HEK293 (cell line): ENCODE measurements around the gene LRPPRC.

ENCODE experiments used
- CTCF ChIA-PET: fragments of 350-600 bp; formaldehyde crosslinking; extraction: SDS; loops from one replicate; lab custom pipeline; 2021; ENCODE audit warnings: antibody characterized with exemption; lab: Yijun Ruan, JAX
- POLR2A ChIA-PET: fragments of 300-600 bp; formaldehyde crosslinking; extraction: SDS; loops from one replicate; lab custom pipeline; 2020; ENCODE audit warnings: antibody characterized with exemption, inconsistent platforms; lab: Yijun Ruan, JAX
- H3K27ac ChIP-seq: fragments of 200-500 bp; sonication (Bioruptor generic); 2 replicates; pipeline ENCODE4 v1.5.1; 2014; ENCODE audit warnings: low read depth, low read length, control low read depth, inconsistent platforms; ENCODE audit errors: extremely low read depth
- H3K36me3 ChIP-seq, 2 experiments: fragments of 200-500 bp in 1 of 2; sonication (Bioruptor generic) in 1 of 2; 1 replicate in 1 of 2; 2 replicates in 1 of 2; pipeline ENCODE4 v1.5.1; 2014 to 2017; ENCODE audit warnings: inconsistent platforms in 2 of 2, low read length in 2 of 2; ENCODE audit not compliant: control insufficient read depth in 2 of 2, insufficient read depth in 1 of 2
- H3K4me1 ChIP-seq: fragments of 200-500 bp; sonication (Bioruptor generic); 2 replicates; pipeline ENCODE4 v1.5.1; 2014; ENCODE audit warnings: mild to moderate bottlenecking, low read length, inconsistent platforms; ENCODE audit not compliant: control insufficient read depth, insufficient read depth
- H3K4me3 ChIP-seq: 2 replicates; pipeline ENCODE4 v1.5.1; 2011; ENCODE audit warnings: low read depth, mild to moderate bottlenecking, control low read depth, low read length, moderate library complexity
- H3K9me3 ChIP-seq: fragments of 200-500 bp; sonication (Bioruptor generic); 2 replicates; pipeline ENCODE4 v1.5.1; 2014; ENCODE audit warnings: low read depth, low read length, inconsistent platforms; ENCODE audit not compliant: control insufficient read depth, insufficient read depth
- IKZF3 ChIP-seq: fragments of 450-650 bp; IDR thresholded peaks from 2 replicates; pipeline ENCODE4 v1.5.0; 2018; ENCODE audit warnings: missing biosample characterization, mild to moderate bottlenecking, missing genetic modification characterization, moderate library complexity
- KLF16 ChIP-seq: fragments of 450-650 bp; formaldehyde crosslinking; IDR thresholded peaks from 2 replicates; pipeline ENCODE4 v1.5.1; 2017; ENCODE audit warnings: missing biosample characterization, missing genetic modification characterization
- OVOL3 ChIP-seq: fragments of 450-650 bp; formaldehyde crosslinking; IDR thresholded peaks from 2 replicates; pipeline ENCODE4 v1.5.1; 2016; ENCODE audit warnings: missing biosample characterization, missing genetic modification characterization
- RBAK ChIP-seq: fragments of 450-650 bp; formaldehyde crosslinking; IDR thresholded peaks from 2 replicates; pipeline ENCODE4 v1.5.1; 2016; ENCODE audit warnings: missing biosample characterization, missing genetic modification characterization
- ZIC2 ChIP-seq: fragments of 450-650 bp; formaldehyde crosslinking; IDR thresholded peaks from 2 replicates; pipeline ENCODE4 v1.5.1; 2016; ENCODE audit warnings: missing biosample characterization, missing genetic modification characterization
- ZNF132 ChIP-seq: fragments of 450-650 bp; formaldehyde crosslinking; IDR thresholded peaks from 2 replicates; pipeline ENCODE4 v1.5.1; 2017; ENCODE audit warnings: missing biosample characterization, missing genetic modification characterization, borderline replicate concordance
- ZNF16 ChIP-seq: fragments of 450-650 bp; formaldehyde crosslinking; IDR thresholded peaks from 2 replicates; pipeline ENCODE4 v1.5.1; 2016; ENCODE audit warnings: low read depth, missing biosample characterization, missing genetic modification characterization
- ZNF211 ChIP-seq: fragments of 450-650 bp; formaldehyde crosslinking; IDR thresholded peaks from 2 replicates; pipeline ENCODE4 v1.5.1; 2016; ENCODE audit warnings: low read depth, missing biosample characterization, missing genetic modification characterization
- ZNF24 ChIP-seq: fragments of 450-650 bp; formaldehyde crosslinking; IDR thresholded peaks from 2 replicates; pipeline ENCODE4 v1.5.1; 2016; ENCODE audit warnings: missing biosample characterization, missing genetic modification characterization
- ZNF366 ChIP-seq: fragments of 450-650 bp; formaldehyde crosslinking; conservative IDR thresholded peaks from 2 replicates; pipeline ENCODE4 v1.5.1; 2016; ENCODE audit warnings: missing biosample characterization, missing genetic modification characterization
- ZNF37A ChIP-seq: fragments of 450-650 bp; IDR thresholded peaks from 2 replicates; pipeline ENCODE4 v1.5.1; 2018; ENCODE audit warnings: missing biosample characterization, missing genetic modification characterization
- ZNF404 ChIP-seq: fragments of 450-650 bp; formaldehyde crosslinking; IDR thresholded peaks from 2 replicates; pipeline ENCODE4 v1.5.1; 2017; ENCODE audit warnings: missing biosample characterization, missing genetic modification characterization
- ZNF423 ChIP-seq: fragments of 450-650 bp; formaldehyde crosslinking; IDR thresholded peaks from 2 replicates; pipeline ENCODE4 v1.5.1; 2016; ENCODE audit warnings: missing biosample characterization, missing genetic modification characterization
- ZNF510 ChIP-seq: fragments of 450-650 bp; formaldehyde crosslinking; IDR thresholded peaks from 2 replicates; pipeline ENCODE4 v1.5.1; 2018; ENCODE audit warnings: mild to moderate bottlenecking, missing genetic modification characterization, missing biosample characterization; ENCODE audit not compliant: insufficient replicate concordance
- ZNF529 ChIP-seq: fragments of 450-650 bp; formaldehyde crosslinking; IDR thresholded peaks from 2 replicates; pipeline ENCODE4 v1.5.1; 2017; ENCODE audit warnings: missing genetic modification characterization, missing biosample characterization; ENCODE audit not compliant: insufficient replicate concordance
- ZNF560 ChIP-seq: fragments of 450-650 bp; formaldehyde crosslinking; IDR thresholded peaks from 2 replicates; pipeline ENCODE4 v1.5.1; 2017; ENCODE audit warnings: missing biosample characterization, missing genetic modification characterization, borderline replicate concordance
- ZNF670 ChIP-seq: fragments of 450-650 bp; formaldehyde crosslinking; IDR thresholded peaks from 2 replicates; pipeline ENCODE4 v1.5.1; 2016; ENCODE audit warnings: missing biosample characterization, missing genetic modification characterization, low read depth
- ZNF830 ChIP-seq: fragments of 450-650 bp; IDR thresholded peaks from 2 replicates; pipeline ENCODE4 v1.5.0; 2018; ENCODE audit warnings: missing biosample characterization, missing genetic modification characterization, low read depth, mild to moderate bottlenecking, moderate library complexity
- ZNF843 ChIP-seq: fragments of 450-650 bp; formaldehyde crosslinking; IDR thresholded peaks from 2 replicates; pipeline ENCODE4 v1.5.1; 2016; ENCODE audit warnings: missing biosample characterization, missing genetic modification characterization
- ZSCAN16 ChIP-seq: fragments of 450-650 bp; formaldehyde crosslinking; IDR thresholded peaks from 2 replicates; pipeline ENCODE4 v1.5.1; 2016; ENCODE audit warnings: missing biosample characterization, missing genetic modification characterization
- ZSCAN23 ChIP-seq: fragments of 450-650 bp; formaldehyde crosslinking; IDR thresholded peaks from 2 replicates; pipeline ENCODE4 v1.5.1; 2016; ENCODE audit warnings: missing biosample characterization, missing genetic modification characterization
- TF ChIP-seq, protein P1 (sequence below): fragments of 450-650 bp; formaldehyde crosslinking; IDR thresholded peaks from 2 replicates; pipeline ENCODE4 v1.5.1; 2017; ENCODE audit warnings: missing biosample characterization, missing genetic modification characterization
- TF ChIP-seq, protein P2 (sequence below): fragments of 450-650 bp; formaldehyde crosslinking; IDR thresholded peaks from 2 replicates; pipeline ENCODE4 v1.5.1; 2017; ENCODE audit warnings: missing biosample characterization, mild to moderate bottlenecking, missing genetic modification characterization, moderate library complexity
- TF ChIP-seq, protein P3 (sequence below): fragments of 450-650 bp; formaldehyde crosslinking; IDR thresholded peaks from 2 replicates; pipeline ENCODE4 v1.5.1; 2016; ENCODE audit warnings: missing biosample characterization, missing genetic modification characterization
- TF ChIP-seq, protein P4 (sequence below): fragments of 450-650 bp; formaldehyde crosslinking; IDR thresholded peaks from 2 replicates; pipeline ENCODE4 v1.5.1; 2016; ENCODE audit warnings: missing biosample characterization, missing genetic modification characterization

The LRPPRC gene

DNA sequence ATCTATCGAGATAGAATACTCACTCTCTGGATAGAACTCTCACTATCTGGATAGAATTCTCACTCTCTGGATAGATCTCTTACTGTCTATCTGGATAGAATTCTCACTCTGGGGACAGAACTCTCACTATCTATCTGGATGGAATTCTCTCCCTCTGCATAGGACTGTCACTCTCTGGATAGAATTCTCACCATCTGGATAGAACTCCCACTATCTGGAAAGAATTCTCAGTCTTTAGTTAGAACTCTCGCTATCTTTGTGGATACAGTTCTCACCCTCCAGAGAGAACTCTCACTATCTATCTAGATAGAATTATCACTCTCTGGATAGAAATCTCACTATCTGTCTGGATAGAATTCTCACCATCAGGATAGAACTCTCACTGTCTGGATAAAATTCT lies 140.5 kb downstream of the LRPPRC start (continued):
- TF ChIP-seq, protein P1, sequence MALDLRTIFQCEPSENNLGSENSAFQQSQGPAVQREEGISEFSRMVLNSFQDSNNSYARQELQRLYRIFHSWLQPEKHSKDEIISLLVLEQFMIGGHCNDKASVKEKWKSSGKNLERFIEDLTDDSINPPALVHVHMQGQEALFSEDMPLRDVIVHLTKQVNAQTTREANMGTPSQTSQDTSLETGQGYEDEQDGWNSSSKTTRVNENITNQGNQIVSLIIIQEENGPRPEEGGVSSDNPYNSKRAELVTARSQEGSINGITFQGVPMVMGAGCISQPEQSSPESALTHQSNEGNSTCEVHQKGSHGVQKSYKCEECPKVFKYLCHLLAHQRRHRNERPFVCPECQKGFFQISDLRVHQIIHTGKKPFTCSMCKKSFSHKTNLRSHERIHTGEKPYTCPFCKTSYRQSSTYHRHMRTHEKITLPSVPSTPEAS (tag by site-specific recombination), result no peak
- TF ChIP-seq IKZF3 (tag by site-specific recombination) (no peak), ZNF830 (tag by site-specific recombination) (no peak), ZNF529 (tag by site-specific recombination) (no peak)

DNA sequence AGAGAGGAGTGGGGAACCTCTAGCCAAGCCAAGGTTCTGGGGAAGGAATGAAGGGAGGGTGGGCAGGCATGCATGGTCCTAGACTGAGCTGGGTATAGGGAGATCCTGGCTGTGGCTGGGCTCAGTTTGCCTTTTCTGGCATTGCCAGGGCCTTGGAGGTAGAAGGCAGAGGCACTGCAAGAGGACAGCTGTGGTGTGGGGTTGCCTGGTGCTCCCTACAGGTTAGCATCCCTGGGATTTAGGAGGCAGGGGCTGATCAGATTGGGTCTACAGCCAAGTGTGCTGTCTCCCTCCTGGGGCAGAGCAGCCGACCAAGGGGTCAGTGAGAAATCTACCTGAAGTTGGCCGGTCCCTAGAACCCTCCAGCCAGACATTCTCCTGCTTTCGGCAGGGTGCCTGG lies 141.1 kb downstream of the LRPPRC start:
- TF ChIP-seq ZNF132 (tag by site-specific recombination) (no peak), ZNF24 (no peak), RBAK (tag by site-specific recombination) (no peak), ZIC2 (tag by site-specific recombination) (no peak), KLF16 (tag by site-specific recombination) (no peak), ZNF366 (no peak), ZNF404 (tag by site-specific recombination) (no peak), ZNF423 (tag by site-specific recombination) (no peak), ZNF37A (tag by site-specific recombination) (no peak), ZNF843 (tag by site-specific recombination) (no peak), ZSCAN16 (tag by site-specific recombination) (no peak), ZNF510 (tag by site-specific recombination) (no peak)
- TF ChIP-seq, protein P1 (tag by site-specific recombination), result no peak
- no peaks in the 10 kb centered on the region for H3K4me1 ChIP-seq
- CTCF ChIA-PET, result no interaction called here
- H3K36me3 ChIP-seq, result no peaks in the 10 kb centered on the region
- POLR2A ChIA-PET, result no interaction called here
- no peak overlapping the region for H3K27ac ChIP-seq
- H3K4me3 ChIP-seq, result no peak overlapping the region
- no peaks in the 10 kb centered on the region for H3K9me3 ChIP-seq

DNA sequence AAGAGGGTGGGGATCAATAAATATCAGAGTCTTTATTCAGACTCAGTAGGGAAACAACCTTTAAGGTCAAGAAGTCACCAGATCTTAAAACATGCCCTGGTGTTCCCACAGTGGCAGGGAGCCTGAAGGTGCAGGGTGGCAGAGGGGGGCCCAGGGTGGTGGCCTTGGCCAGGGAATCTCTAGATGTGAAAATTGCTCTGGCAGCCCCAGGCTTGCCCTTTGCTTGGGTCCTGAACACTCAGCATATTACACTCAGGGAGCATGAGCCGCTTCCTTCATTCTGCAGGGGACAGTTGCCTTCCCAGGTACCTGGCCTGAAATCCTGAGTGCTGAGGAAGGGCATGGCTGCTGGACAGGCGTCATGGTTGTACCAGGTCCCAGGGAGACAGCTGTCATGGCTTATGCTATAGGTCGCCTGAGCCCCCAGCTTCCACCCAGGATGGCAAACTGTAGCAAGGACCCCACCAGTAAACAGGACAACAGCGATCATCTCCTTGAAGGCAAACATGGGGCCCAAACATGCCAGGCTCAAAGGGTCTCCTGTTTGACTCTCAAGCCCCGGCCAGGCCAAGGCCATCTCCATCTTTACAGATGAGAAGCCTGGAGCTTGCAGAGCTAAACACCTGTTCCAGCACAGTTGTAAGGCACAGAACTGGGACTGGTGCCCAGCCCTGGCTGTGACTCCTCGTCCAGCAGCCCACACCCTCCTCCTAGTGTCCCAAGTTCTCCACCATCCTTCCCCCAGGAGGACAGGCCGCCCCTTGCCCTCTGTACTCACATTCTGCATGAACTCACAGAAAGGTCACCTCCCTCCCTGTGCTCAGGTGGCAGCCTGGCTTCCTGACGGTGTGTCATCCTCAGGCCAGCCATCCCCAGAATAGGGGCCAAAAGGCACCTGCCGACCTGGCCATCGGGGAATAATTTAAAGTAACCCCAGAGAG lies 142.4 kb downstream of the LRPPRC start:
- Histone ChIP-seq H3K4me3 (no peak overlapping the region), H3K4me1 (no peaks in the 10 kb centered on the region), H3K27ac (no peak overlapping the region), H3K36me3 (no peaks in the 10 kb centered on the region), H3K9me3 (no peaks in the 10 kb centered on the region)
- POLR2A ChIA-PET, result no interaction called here
- CTCF ChIA-PET, result interaction anchor here (0.6 kb wide), 1 partner anchor 1115 kb away, joined by 3 read pairs; no protein-coding TSS in a partner anchor
- TF ChIP-seq, protein P2, sequence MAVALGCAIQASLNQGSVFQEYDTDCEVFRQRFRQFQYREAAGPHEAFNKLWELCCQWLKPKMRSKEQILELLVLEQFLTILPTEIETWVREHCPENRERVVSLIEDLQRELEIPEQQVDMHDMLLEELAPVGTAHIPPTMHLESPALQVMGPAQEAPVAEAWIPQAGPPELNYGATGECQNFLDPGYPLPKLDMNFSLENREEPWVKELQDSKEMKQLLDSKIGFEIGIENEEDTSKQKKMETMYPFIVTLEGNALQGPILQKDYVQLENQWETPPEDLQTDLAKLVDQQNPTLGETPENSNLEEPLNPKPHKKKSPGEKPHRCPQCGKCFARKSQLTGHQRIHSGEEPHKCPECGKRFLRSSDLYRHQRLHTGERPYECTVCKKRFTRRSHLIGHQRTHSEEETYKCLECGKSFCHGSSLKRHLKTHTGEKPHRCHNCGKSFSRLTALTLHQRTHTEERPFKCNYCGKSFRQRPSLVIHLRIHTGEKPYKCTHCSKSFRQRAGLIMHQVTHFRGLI (tag by site-specific recombination), result no peak
- TF ChIP-seq, protein P3, sequence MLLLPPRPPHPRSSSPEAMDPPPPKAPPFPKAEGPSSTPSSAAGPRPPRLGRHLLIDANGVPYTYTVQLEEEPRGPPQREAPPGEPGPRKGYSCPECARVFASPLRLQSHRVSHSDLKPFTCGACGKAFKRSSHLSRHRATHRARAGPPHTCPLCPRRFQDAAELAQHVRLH (tag by site-specific recombination), result no peak
- TF ChIP-seq, protein P4, sequence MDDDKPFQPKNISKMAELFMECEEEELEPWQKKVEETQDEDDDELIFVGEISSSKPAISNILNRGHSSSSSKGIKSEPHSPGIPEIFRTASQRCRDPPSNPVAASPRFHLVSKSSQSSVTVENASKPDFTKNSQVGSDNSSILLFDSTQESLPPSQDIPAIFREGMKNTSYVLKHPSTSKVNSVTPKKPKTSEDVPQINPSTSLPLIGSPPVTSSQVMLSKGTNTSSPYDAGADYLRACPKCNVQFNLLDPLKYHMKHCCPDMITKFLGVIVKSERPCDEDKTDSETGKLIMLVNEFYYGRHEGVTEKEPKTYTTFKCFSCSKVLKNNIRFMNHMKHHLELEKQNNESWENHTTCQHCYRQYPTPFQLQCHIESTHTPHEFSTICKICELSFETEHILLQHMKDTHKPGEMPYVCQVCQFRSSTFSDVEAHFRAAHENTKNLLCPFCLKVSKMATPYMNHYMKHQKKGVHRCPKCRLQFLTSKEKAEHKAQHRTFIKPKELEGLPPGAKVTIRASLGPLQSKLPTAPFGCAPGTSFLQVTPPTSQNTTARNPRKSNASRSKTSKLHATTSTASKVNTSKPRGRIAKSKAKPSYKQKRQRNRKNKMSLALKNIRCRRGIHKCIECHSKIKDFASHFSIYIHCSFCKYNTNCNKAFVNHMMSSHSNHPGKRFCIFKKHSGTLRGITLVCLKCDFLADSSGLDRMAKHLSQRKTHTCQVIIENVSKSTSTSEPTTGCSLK, result no peak
- TF ChIP-seq OVOL3, result no peak
- TF ChIP-seq ZSCAN23 (tag by site-specific recombination), result no peak
- no peak for TF ChIP-seq ZNF560 (tag by site-specific recombination)
- no peak for TF ChIP-seq ZNF16 (tag by site-specific recombination)
- no peak for TF ChIP-seq ZNF670 (tag by site-specific recombination)
- TF ChIP-seq ZNF211, result no peak
- TF ChIP-seq ZIC2 (tag by site-specific recombination), result no peak
